ENCODE data around the gene MAP4K2. TPM values are rescaled to one million over a fixed set of nuclear protein-coding genes. Genes with fewer than 3 reads are reported as not detected.
A peak's percentile ranks its signal among the peaks of the same experiment; 100 is the strongest.

The MAP4K2 gene
- total RNA-seq, 2 donors from 2014 or later = 23.3 to 39.1 TPM

- TF ChIP-seq CTCF (IDR thresholded peaks at IDR 0.05) = no peak
- Histone ChIP-seq H3K9me3 (no peaks in the 10 kb centered on the region), H3K27ac (peak overlapping the region; percentile 68 to 75), H3K36me3 (peaks cover 9% of the 10 kb centered on the region), H3K4me3 (peak overlapping the region; percentile 81), H3K4me1 (ENCODE audit: control insufficient read depth in 1 of 2, low read depth in 2 of 2) (peaks cover 21 to 27% of the 10 kb centered on the region in 2 donors), H3K27me3 (replicated peaks; ENCODE audit: insufficient read depth) (no peaks in the 10 kb centered on the region)
- no peak for DNase-seq (ENCODE audit: low spot score)
- ATAC-seq (ENCODE audit: insufficient number of reproducible peaks, low FRiP score, low read depth) = no peak
Measured at GRCh38 chr11:64801561-64802369, 1.2 kb downstream of the MAP4K2 start.

GRCh38 chr11:64801158-64801464 is 1.9 kb downstream of the MAP4K2 start:
- ATAC-seq (ENCODE audit: insufficient number of reproducible peaks, low FRiP score, low read depth) = no peak
- peak overlapping the region; percentile 68 to 75 for H3K27ac ChIP-seq
- peaks cover 9% of the 10 kb centered on the region for H3K36me3 ChIP-seq
- DNase-seq (ENCODE audit: low spot score) = no peak
- no peak for TF ChIP-seq CTCF (IDR thresholded peaks at IDR 0.05)
- H3K4me1 ChIP-seq (ENCODE audit: control insufficient read depth in 1 of 2, low read depth in 2 of 2) = peaks cover 21 to 27% of the 10 kb centered on the region in 2 donors
- no peaks in the 10 kb centered on the region for H3K27me3 ChIP-seq (replicated peaks; ENCODE audit: insufficient read depth)
- H3K9me3 ChIP-seq = no peaks in the 10 kb centered on the region
- H3K4me3 ChIP-seq = no peak overlapping the region

DNA sequence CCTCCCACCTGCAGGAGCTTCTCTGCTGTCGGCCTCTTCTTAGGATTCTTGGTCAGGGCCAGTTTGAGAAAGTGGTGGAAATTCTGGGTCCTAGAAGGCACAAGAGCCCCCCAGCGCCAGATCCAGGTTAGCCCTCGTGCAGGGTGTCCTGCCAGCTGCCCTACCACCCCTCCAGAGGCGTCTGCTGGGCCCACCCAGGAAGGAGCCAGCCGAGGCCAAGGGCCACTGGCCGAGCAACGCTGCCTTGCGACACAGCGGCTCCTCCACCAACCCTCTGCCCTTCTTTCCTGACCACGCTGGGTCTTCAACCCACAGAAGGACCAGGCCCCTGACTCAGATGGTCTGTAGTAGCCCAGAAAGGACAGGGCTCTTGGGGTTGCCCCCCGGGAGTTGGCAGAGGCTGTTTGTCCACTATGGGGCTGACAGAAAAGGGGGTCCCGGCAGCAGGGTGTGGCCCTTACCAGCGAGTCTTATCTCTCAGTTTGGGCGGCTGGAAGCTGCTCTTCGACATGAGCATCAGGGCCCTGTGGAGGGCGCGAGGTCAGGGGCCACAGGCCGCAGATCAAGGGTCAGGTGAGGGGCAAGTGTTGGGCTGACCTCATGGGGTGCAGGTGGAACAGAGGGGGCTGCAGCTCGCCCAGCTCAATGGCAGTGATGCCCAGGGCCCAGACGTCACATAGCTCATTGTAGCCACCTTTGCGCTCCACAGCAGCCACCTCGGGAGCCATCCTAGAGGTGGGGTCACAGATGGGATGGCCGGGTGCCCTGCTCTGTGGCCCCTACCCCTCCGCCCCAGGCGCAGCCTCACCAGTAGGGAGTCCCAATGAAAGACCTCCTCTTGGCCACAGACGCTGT is 2.5 kb downstream of the MAP4K2 start:
- TF ChIP-seq CTCF (IDR thresholded peaks at IDR 0.05) = no peak
- no peak overlapping the region for H3K4me3 ChIP-seq
- H3K4me1 ChIP-seq (ENCODE audit: control insufficient read depth in 1 of 2, low read depth in 2 of 2) = peaks cover 21 to 27% of the 10 kb centered on the region in 2 donors
- DNase-seq (ENCODE audit: low spot score) = no peak
- H3K9me3 ChIP-seq = no peaks in the 10 kb centered on the region
- no peak overlapping the region for H3K27ac ChIP-seq
- H3K27me3 ChIP-seq (replicated peaks; ENCODE audit: insufficient read depth) = no peaks in the 10 kb centered on the region
- peaks cover 4% of the 10 kb centered on the region for H3K36me3 ChIP-seq
- ATAC-seq (ENCODE audit: insufficient number of reproducible peaks, low FRiP score, low read depth) = no peak

DNA sequence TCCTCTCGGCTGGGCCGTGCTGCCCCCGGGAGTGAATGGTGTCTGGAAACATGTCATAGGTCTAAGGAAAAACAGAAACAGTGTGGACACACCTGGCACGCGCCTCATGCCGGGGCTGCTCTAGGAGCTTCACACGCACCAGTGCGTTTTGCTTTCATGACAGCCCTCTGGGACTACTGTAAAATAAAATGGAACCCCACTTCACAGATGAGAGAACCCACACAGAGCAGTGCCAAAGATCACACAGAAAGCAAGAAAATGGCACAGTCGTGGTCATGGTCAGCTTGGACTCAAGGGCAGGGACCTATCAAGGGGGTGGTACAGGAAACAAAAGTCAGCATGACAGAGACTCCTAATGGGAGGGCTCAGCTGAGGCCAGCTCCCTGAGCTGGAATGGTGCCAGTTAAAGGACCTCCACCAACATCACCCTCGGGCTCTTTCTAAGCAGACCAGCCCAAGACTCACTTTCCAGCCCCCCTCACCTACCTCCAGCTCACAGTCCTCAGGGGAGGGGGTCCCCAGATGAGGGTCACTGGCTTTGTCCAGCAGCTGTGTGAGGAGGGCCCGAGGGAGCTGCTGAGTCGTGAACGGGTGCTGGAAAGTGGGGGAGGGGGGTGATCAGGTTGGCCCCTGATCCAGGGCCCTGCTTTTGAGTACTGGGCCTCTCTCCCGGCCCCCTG is 3.3 kb downstream of the MAP4K2 start:
- no peaks in the 10 kb centered on the region for H3K9me3 ChIP-seq
- no peaks in the 10 kb centered on the region for H3K36me3 ChIP-seq
- no peak overlapping the region for H3K4me3 ChIP-seq
- no peak for DNase-seq (ENCODE audit: low spot score)
- no peak overlapping the region for H3K27ac ChIP-seq
- H3K27me3 ChIP-seq (replicated peaks; ENCODE audit: insufficient read depth) = no peaks in the 10 kb centered on the region
- ATAC-seq (ENCODE audit: insufficient number of reproducible peaks, low FRiP score, low read depth) = no peak
- peaks cover 21 to 25% of the 10 kb centered on the region in 2 donors for H3K4me1 ChIP-seq (ENCODE audit: control insufficient read depth in 1 of 2, low read depth in 2 of 2)
- TF ChIP-seq CTCF (IDR thresholded peaks at IDR 0.05) = no peak

GRCh38 chr11:64799256-64799622 is 3.8 kb downstream of the MAP4K2 start:
- Histone ChIP-seq H3K4me3 (no peak overlapping the region), H3K36me3 (no peaks in the 10 kb centered on the region), H3K27me3 (replicated peaks; ENCODE audit: insufficient read depth) (no peaks in the 10 kb centered on the region), H3K4me1 (ENCODE audit: control insufficient read depth in 1 of 2, low read depth in 2 of 2) (peaks cover 16 to 20% of the 10 kb centered on the region in 2 donors), H3K27ac (no peak overlapping the region), H3K9me3 (no peaks in the 10 kb centered on the region)
- ATAC-seq (ENCODE audit: insufficient number of reproducible peaks, low FRiP score, low read depth) = no peak
- no peak for TF ChIP-seq CTCF (IDR thresholded peaks at IDR 0.05)
- no peak for DNase-seq (ENCODE audit: low spot score)
